Right lobe of liver (tissue), 4 donors: ENCODE results near the gene HS3ST2.
"Not testable (repeated sequence)": the region's sequence is repeated elsewhere in the genome, so short reads cannot be mapped to it uniquely, and the experiment has no call there.

ENCODE experiments used
- POLR2A ChIP-seq: fragments of 450-650 bp; IDR thresholded peaks from one replicate; pipeline ENCODE4 v1.6.1; 2017; ENCODE audit warnings: antibody characterized with exemption, mild to moderate bottlenecking
- TF ChIP-seq, protein P1 (sequence below), 4 donors: fragments of 200-600 bp in 3 of 4; fragments of 450-650 bp in 1 of 4; IDR thresholded peaks; one replicate each; pipeline versions ENCODE4 v1.5.1 to v1.8.0; 2016 to 2022; ENCODE audit warnings: antibody characterized with exemption in 4 of 4, mild to moderate bottlenecking in 2 of 4
- donor health status: DM: no; HTN: no; CAD: no.
- donor health status: DM: no; HTN: no; CAD: no.
- donor health status: DM: no; HTN: yes; CAD: no.

GRCh38 chr16:22899567-22899966 is 85.6 kb downstream of the HS3ST2 start:
- TF ChIP-seq POLR2A, result not testable (repeated sequence)
- TF ChIP-seq, protein P1, sequence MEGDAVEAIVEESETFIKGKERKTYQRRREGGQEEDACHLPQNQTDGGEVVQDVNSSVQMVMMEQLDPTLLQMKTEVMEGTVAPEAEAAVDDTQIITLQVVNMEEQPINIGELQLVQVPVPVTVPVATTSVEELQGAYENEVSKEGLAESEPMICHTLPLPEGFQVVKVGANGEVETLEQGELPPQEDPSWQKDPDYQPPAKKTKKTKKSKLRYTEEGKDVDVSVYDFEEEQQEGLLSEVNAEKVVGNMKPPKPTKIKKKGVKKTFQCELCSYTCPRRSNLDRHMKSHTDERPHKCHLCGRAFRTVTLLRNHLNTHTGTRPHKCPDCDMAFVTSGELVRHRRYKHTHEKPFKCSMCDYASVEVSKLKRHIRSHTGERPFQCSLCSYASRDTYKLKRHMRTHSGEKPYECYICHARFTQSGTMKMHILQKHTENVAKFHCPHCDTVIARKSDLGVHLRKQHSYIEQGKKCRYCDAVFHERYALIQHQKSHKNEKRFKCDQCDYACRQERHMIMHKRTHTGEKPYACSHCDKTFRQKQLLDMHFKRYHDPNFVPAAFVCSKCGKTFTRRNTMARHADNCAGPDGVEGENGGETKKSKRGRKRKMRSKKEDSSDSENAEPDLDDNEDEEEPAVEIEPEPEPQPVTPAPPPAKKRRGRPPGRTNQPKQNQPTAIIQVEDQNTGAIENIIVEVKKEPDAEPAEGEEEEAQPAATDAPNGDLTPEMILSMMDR (IDR thresholded peaks at IDR 0.05), result not testable (repeated sequence)
